Measurements from ENCODE around the gene HBA1. TPM values are rescaled to one million over a fixed set of nuclear protein-coding genes. Genes with fewer than 3 reads are reported as not detected.

HBA1 gene
- total and polyA plus RNA-seq, 7 donors, result 6.1 to 1,513 (median 22.5) TPM

GRCh38 chr16:183005-183404, 6.5 kb downstream of the HBA1 start:
- H3K4me3 ChIP-seq, result no peak overlapping the region
- no peaks in the 10 kb centered on the region for H3K9me3 ChIP-seq
- peaks cover 11% of the 10 kb centered on the region for H3K4me1 ChIP-seq
- ATAC-seq (no peak), DNase-seq (no peak)
- TF ChIP-seq CTCF (IDR thresholded peaks at IDR 0.05), result no peak
- 62 to 71% (median 68%) methylated on average over 7 of the region's 7 CpGs for WGBS, 3 donors
- intact Hi-C loops (cut with DNase I), result no loop called here
- H3K36me3 ChIP-seq (ENCODE audit: insufficient read depth in 1 of 2, low read depth in 1 of 2), result peaks cover 5 to 9% of the 10 kb centered on the region in 2 donors
- peaks cover 0 to 37% (median 12%) of the 10 kb centered on the region in 3 donors for H3K27me3 ChIP-seq (ENCODE audit: insufficient read depth in 3 of 3, low read length in 2 of 3)
- H3K27ac ChIP-seq, result no peak overlapping the region

- no peak for ATAC-seq
- no peak for DNase-seq
- H3K9me3 ChIP-seq, result no peaks in the 10 kb centered on the region
- H3K4me3 ChIP-seq, result no peak overlapping the region
- H3K4me1 ChIP-seq, result peaks cover 11% of the 10 kb centered on the region
- H3K27ac ChIP-seq, result no peak overlapping the region
- TF ChIP-seq CTCF (IDR thresholded peaks at IDR 0.05), result no peak
- H3K36me3 ChIP-seq (ENCODE audit: insufficient read depth in 1 of 2, low read depth in 1 of 2), result peaks cover 13 to 31% of the 10 kb centered on the region in 2 donors
- WGBS, 3 donors, result 72 to 82% (median 81%) methylated on average over 13 of the region's 13 CpGs
- peaks cover 0 to 15% (median 2%) of the 10 kb centered on the region in 3 donors for H3K27me3 ChIP-seq (ENCODE audit: insufficient read depth in 3 of 3, low read length in 2 of 3)
- intact Hi-C loops (cut with DNase I), result no loop called here
These were observed 8.7 kb downstream of the HBA1 start for GRCh38 chr16:185213-185612.

DNA sequence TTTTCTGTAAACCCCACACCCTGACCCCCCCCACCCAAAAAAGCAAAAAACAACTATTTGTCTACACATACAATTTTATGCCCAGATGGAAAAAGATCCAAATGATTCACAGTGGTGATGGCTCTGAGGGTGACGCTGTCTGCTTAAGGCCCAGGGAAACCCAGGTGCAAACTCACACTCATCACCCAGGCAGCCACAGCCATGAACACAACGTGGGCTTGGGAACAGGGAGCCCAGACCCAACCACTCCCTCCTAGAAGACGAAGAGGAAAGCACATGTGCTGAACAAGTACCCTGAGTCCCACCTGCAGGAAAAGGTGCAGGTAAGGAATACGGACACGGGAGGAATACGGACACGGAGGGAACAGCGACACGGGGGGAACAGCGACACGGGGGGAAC, 9.2 kb downstream of the HBA1 start:
- H3K9me3 ChIP-seq, result no peaks in the 10 kb centered on the region
- no peak for ATAC-seq
- intact Hi-C loops (cut with DNase I), result no loop called here
- no peak for DNase-seq
- H3K4me3 ChIP-seq, result no peak overlapping the region
- 78 to 86% (median 85%) methylated on average over 10 to 11 of the region's 11 CpGs for WGBS, 3 donors
- H3K27me3 ChIP-seq (ENCODE audit: insufficient read depth in 3 of 3, low read length in 2 of 3), result peaks cover 0 to 10% (median 0%) of the 10 kb centered on the region in 3 donors
- H3K4me1 ChIP-seq, result peaks cover 7% of the 10 kb centered on the region
- peaks cover 13 to 36% of the 10 kb centered on the region in 2 donors for H3K36me3 ChIP-seq (ENCODE audit: insufficient read depth in 1 of 2, low read depth in 1 of 2)
- TF ChIP-seq CTCF (IDR thresholded peaks at IDR 0.05), result no peak
- no peak overlapping the region for H3K27ac ChIP-seq

DNA sequence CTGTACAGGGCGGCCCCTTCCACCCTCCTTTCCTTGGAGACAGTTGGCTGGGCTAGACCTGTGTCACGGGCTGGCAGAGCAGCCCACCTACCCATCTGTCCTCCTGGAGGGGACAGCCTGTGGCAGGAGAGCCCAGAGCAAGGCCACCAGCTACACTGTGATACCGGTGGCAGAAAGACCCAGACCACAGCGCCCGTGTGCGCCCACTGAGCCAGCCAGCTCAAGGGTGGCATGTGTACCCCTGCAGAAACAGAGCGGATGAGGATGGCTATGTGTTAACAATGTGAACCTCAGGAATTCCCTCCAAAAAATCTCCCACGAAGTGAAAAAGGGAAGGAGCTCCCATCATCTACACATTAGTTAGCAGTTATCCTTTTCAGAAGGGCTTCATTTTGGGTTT, 10.8 kb downstream of the HBA1 start:
- H3K4me1 ChIP-seq, result no peaks in the 10 kb centered on the region
- peaks cover 13 to 52% of the 10 kb centered on the region in 2 donors for H3K36me3 ChIP-seq (ENCODE audit: insufficient read depth in 1 of 2, low read depth in 1 of 2)
- ATAC-seq (no peak), DNase-seq (no peak)
- TF ChIP-seq CTCF (IDR thresholded peaks at IDR 0.05), result no peak
- no peak overlapping the region for H3K27ac ChIP-seq
- no peaks in the 10 kb centered on the region for H3K9me3 ChIP-seq
- H3K4me3 ChIP-seq, result no peak overlapping the region
- intact Hi-C loops (cut with DNase I), result no loop called here
- H3K27me3 ChIP-seq (ENCODE audit: insufficient read depth in 3 of 3, low read length in 2 of 3), result no peaks in the 10 kb centered on the region
- 86 to 98% (median 96%) methylated on average over 7 to 8 of the region's 8 CpGs for WGBS, 3 donors

GRCh38 chr16:188674-189073, 12.2 kb downstream of the HBA1 start:
- 64 to 74% (median 73%) methylated on average over 8 of the region's 8 CpGs for WGBS, 3 donors
- H3K4me3 ChIP-seq, result no peak overlapping the region
- H3K27me3 ChIP-seq (ENCODE audit: insufficient read depth in 3 of 3, low read length in 2 of 3), result no peaks in the 10 kb centered on the region
- DNase-seq (no peak), ATAC-seq (peak; percentile 19 to 34 (median 28))
- intact Hi-C loops (cut with DNase I), result no loop called here
- H3K4me1 ChIP-seq, result no peaks in the 10 kb centered on the region
- H3K27ac ChIP-seq, result no peak overlapping the region
- no peak for TF ChIP-seq CTCF (IDR thresholded peaks at IDR 0.05)
- H3K36me3 ChIP-seq (ENCODE audit: insufficient read depth in 1 of 2, low read depth in 1 of 2), result peaks cover 13 to 65% of the 10 kb centered on the region in 2 donors
- H3K9me3 ChIP-seq, result no peaks in the 10 kb centered on the region

All from psoas muscle (tissue), 8 donors.